Progenitor cell of endocrine pancreas (in vitro differentiated cells): ENCODE measurements around the gene TTC28. TPM values are rescaled to one million over a fixed set of nuclear protein-coding genes. Genes with fewer than 3 reads are reported as not detected.

Experiments used
- DNase-seq: peaks from one replicate; pipeline ENCODE4 v3.0.0; 2021; ENCODE audit warnings: low spot score; ENCODE audit not compliant: unreplicated experiment
- H3K27ac Mint-ChIP-seq: 2 replicates; pipeline ENCODE4 v1.8.0; 2021; ENCODE audit warnings: mild to moderate bottlenecking, moderate library complexity, mixed read lengths
- H3K27me3 Mint-ChIP-seq: 2 replicates; pipeline ENCODE4 v1.8.0; 2021; ENCODE audit warnings: mixed read lengths
- H3K36me3 Mint-ChIP-seq: 2 replicates; pipeline ENCODE4 v1.8.0; 2022; ENCODE audit warnings: mixed read lengths; ENCODE audit not compliant: insufficient read depth
- H3K4me1 Mint-ChIP-seq: 2 replicates; pipeline ENCODE4 v1.8.0; 2021; ENCODE audit warnings: low read depth, mixed read lengths
- H3K4me3 Mint-ChIP-seq: 2 replicates; pipeline ENCODE4 v1.8.0; 2021; ENCODE audit warnings: low read depth, mild to moderate bottlenecking, moderate library complexity, mixed read lengths
- H3K9me3 Mint-ChIP-seq: 2 replicates; pipeline ENCODE4 v1.8.0; 2021; ENCODE audit warnings: low read depth, mixed read lengths
- CTCF ChIP-seq: fragments of 200-600 bp; sonication (generic); IDR thresholded peaks from one replicate; pipeline ENCODE4 v1.5.0; 2021; ENCODE audit warnings: antibody characterized with exemption, mild to moderate bottlenecking; ENCODE audit not compliant: unreplicated experiment
- total RNA-seq: library from RNA; stranded (reverse); gene quantifications from 2 replicates; pipeline ENCODE4 v1.2.1, GENCODE V29; 2021

Gene TTC28
- total RNA-seq, 1 donor from 2014 or later = 35.2 TPM

- no peak for DNase-seq
- no peak overlapping the region for H3K4me3 Mint-ChIP-seq
- H3K27me3 Mint-ChIP-seq = no peaks in the 10 kb centered on the region
- peaks cover 2% of the 10 kb centered on the region for H3K4me1 Mint-ChIP-seq
- no peak overlapping the region for H3K27ac Mint-ChIP-seq
- H3K9me3 Mint-ChIP-seq = no peaks in the 10 kb centered on the region
- no peak for TF ChIP-seq CTCF
- no peaks in the 10 kb centered on the region for H3K36me3 Mint-ChIP-seq
Measured at GRCh38 chr22:28053896-28054818, 625.5 kb downstream of the TTC28 start.

GRCh38 chr22:28052825-28053269 is 626.8 kb downstream of the TTC28 start:
- DNase-seq = no peak
- Mint-ChIP-seq H3K9me3 (no peaks in the 10 kb centered on the region), H3K4me3 (no peak overlapping the region), H3K27ac (no peak overlapping the region), H3K36me3 (no peaks in the 10 kb centered on the region), H3K27me3 (no peaks in the 10 kb centered on the region), H3K4me1 (peaks cover 2% of the 10 kb centered on the region)
- TF ChIP-seq CTCF = no peak

- H3K4me1 Mint-ChIP-seq = peaks cover 2% of the 10 kb centered on the region
- peak; percentile 61 for DNase-seq
- no peaks in the 10 kb centered on the region for H3K27me3 Mint-ChIP-seq
- H3K27ac Mint-ChIP-seq = no peak overlapping the region
- H3K9me3 Mint-ChIP-seq = no peaks in the 10 kb centered on the region
- TF ChIP-seq CTCF = peak; percentile 92
- no peak overlapping the region for H3K4me3 Mint-ChIP-seq
- H3K36me3 Mint-ChIP-seq = no peaks in the 10 kb centered on the region
Measured at GRCh38 chr22:28051787-28052356, 627.8 kb downstream of the TTC28 start.

GRCh38 chr22:28051091-28051786 is 628.4 kb downstream of the TTC28 start:
- no peaks in the 10 kb centered on the region for H3K36me3 Mint-ChIP-seq
- no peaks in the 10 kb centered on the region for H3K27me3 Mint-ChIP-seq
- no peak overlapping the region for H3K4me3 Mint-ChIP-seq
- no peak overlapping the region for H3K27ac Mint-ChIP-seq
- no peak for TF ChIP-seq CTCF
- H3K4me1 Mint-ChIP-seq = peaks cover 2% of the 10 kb centered on the region
- H3K9me3 Mint-ChIP-seq = no peaks in the 10 kb centered on the region
- no peak for DNase-seq

- Mint-ChIP-seq H3K36me3 (no peaks in the 10 kb centered on the region), H3K27ac (no peak overlapping the region), H3K4me3 (no peak overlapping the region)
Measured at GRCh38 chr22:28048529-28048928, 631.1 kb downstream of the TTC28 start.

More at GRCh38 chr22:28048529-28048928, 631.1 kb downstream of the TTC28 start:
- DNase-seq = no peak
- Mint-ChIP-seq H3K27me3 (no peaks in the 10 kb centered on the region), H3K9me3 (no peaks in the 10 kb centered on the region), H3K4me1 (peaks cover 13% of the 10 kb centered on the region)
- TF ChIP-seq CTCF = no peak
